K562 (cell line): ENCODE results near the gene BRINP2. TPM values are rescaled to one million over a fixed set of nuclear protein-coding genes. Genes with fewer than 3 reads are reported as not detected.

ENCODE experiments used
- ATAC-seq: fragments of 200-7000 bp; cut with Tn5 transposase; 3 replicates; pipeline ENCODE4 v1.9.1; 2020; ENCODE audit warnings: moderate library complexity
- BruUV-seq: library from RNA; stranded (reverse); fragments of 400-500 nt; replicated peaks from 2 replicates; lab custom pipeline; 2021; lab: Mats Ljungman, UMichigan
- CTCF ChIA-PET: fragments of 300-600 bp; formaldehyde crosslinking; extraction: SDS; loops from one replicate; lab custom pipeline; 2021; ENCODE audit warnings: low intra/inter-chr PET ratio; lab: Yijun Ruan, JAX
- POLR2A ChIA-PET: fragments of 300-600, 350-650 bp; sonication (Branson Sonifier 250); formaldehyde crosslinking; extraction: SDS; loops from one replicate; lab custom pipeline; 2021; ENCODE audit warnings: antibody characterized with exemption, inconsistent platforms; lab: Yijun Ruan, JAX
- DNase-seq, 4 experiments: peaks; one replicate each; pipeline versions ENCODE4 v3.0.0 to v3.0.0-alpha.2; 2011 to 2018; ENCODE audit warnings: low spot score in 3 of 4, mixed read lengths in 3 of 4; ENCODE audit errors: extremely low read depth in 1 of 4
- FAIRE-seq: peaks from 2 replicates; lab custom pipeline; 2011; peaks lifted over from hg19 to GRCh38; lab: Jason Lieb, UNC
- H2AFZ ChIP-seq: 2 replicates; pipeline ENCODE4 v1.6.0; 2011; ENCODE audit warnings: low read depth, low read length, control low read depth, inconsistent platforms
- H3K27ac ChIP-seq: fragments of 200-600 bp; 3 replicates; pipeline ENCODE4 v1.8.0; 2011; ENCODE audit warnings: low read depth, mild to moderate bottlenecking, control low read depth, inconsistent platforms, low read length, moderate library complexity, mixed read lengths; ENCODE audit errors: extremely low read depth
- H3K27me3 ChIP-seq, 2 experiments: fragments of 300-600 bp in 1 of 2; 2 replicates in 1 of 2; 3 replicates in 1 of 2; pipeline versions ENCODE4 v1.6.0 to v1.8.0; 2011; ENCODE audit warnings: inconsistent platforms in 2 of 2, low read length in 2 of 2, mild to moderate bottlenecking in 1 of 2, mixed read lengths in 1 of 2, moderate library complexity in 1 of 2; ENCODE audit not compliant: control insufficient read depth in 2 of 2, insufficient read depth in 2 of 2
- H3K36me3 ChIP-seq: fragments of 300-600 bp; 3 replicates; pipeline ENCODE4 v1.8.0; 2011; ENCODE audit warnings: mild to moderate bottlenecking, low read length, inconsistent platforms; ENCODE audit not compliant: control insufficient read depth, insufficient read depth
- H3K4me1 ChIP-seq, 2 experiments: fragments of 200-600 bp in 1 of 2; replicated peaks in 1 of 2; 2 replicates in 1 of 2; 3 replicates in 1 of 2; pipeline versions ENCODE4 v1.5.1 to v1.8.0; 2011; ENCODE audit warnings: inconsistent platforms in 2 of 2, low read length in 2 of 2, mild to moderate bottlenecking in 1 of 2, mixed read lengths in 1 of 2, moderate library complexity in 1 of 2; ENCODE audit not compliant: control insufficient read depth in 2 of 2, insufficient read depth in 2 of 2
- H3K4me2 ChIP-seq: 2 replicates; pipeline ENCODE4 v1.6.1; 2011; ENCODE audit warnings: low read length, control low read depth, inconsistent platforms, mixed read lengths; ENCODE audit not compliant: insufficient read depth
- H3K4me3 ChIP-seq: fragments of 200-600 bp; sonication (generic), shearing (Covaris generic); 2 replicates; pipeline ENCODE4 v1.5.1; 2016; ENCODE audit warnings: control low read depth, inconsistent platforms
- H3K79me2 ChIP-seq: fragments of 200-600 bp; 3 replicates; pipeline ENCODE4 v1.8.0; 2011; ENCODE audit warnings: low read length, inconsistent platforms; ENCODE audit not compliant: control insufficient read depth, insufficient read depth
- H3K9ac ChIP-seq, 2 experiments: 2 replicates each; pipeline versions ENCODE4 v1.6.0 to v1.6.1; 2011; ENCODE audit warnings: low read depth in 2 of 2, low read length in 2 of 2, control low read depth in 1 of 2, inconsistent platforms in 1 of 2, mild to moderate bottlenecking in 1 of 2, mixed read lengths in 1 of 2; ENCODE audit not compliant: insufficient read depth in 1 of 2
- H3K9me1 ChIP-seq: one replicate; pipeline ENCODE4 v1.6.0; 2011; ENCODE audit warnings: inconsistent platforms, mild to moderate bottlenecking, low read length, moderate library complexity; ENCODE audit not compliant: control insufficient read depth, insufficient read depth
- H3K9me3 ChIP-seq: replicated peaks from 2 replicates; pipeline ENCODE4 v1.5.1; 2011; ENCODE audit warnings: low read depth, low read length, inconsistent platforms; ENCODE audit not compliant: control insufficient read depth, insufficient read depth
- H4K20me1 ChIP-seq: replicated peaks from 2 replicates; pipeline ENCODE4 v1.6.1; 2011; ENCODE audit warnings: low read length, inconsistent platforms, mixed read lengths; ENCODE audit not compliant: control insufficient read depth, insufficient read depth
- MEF2D ChIP-seq: conservative IDR thresholded peaks from 2 replicates; pipeline ENCODE4 v1.6.1; 2016; ENCODE audit warnings: low read depth, missing genetic modification characterization, missing compliant biosample characterization
- TAL1 ChIP-seq: fragments of 450-650 bp; IDR thresholded peaks from 2 replicates; pipeline ENCODE4 v1.6.1; 2016; ENCODE audit warnings: mild to moderate bottlenecking
- USF1 ChIP-seq: sonication (generic); formaldehyde crosslinking; IDR thresholded peaks from 2 replicates; pipeline ENCODE4 v1.9.0; 2022; ENCODE audit warnings: mild to moderate bottlenecking, missing genetic modification reagents
- ZNF224 ChIP-seq: sonication (generic); formaldehyde crosslinking; IDR thresholded peaks from 2 replicates; pipeline ENCODE4 v1.8.0; 2022; ENCODE audit warnings: mild to moderate bottlenecking, missing genetic modification reagents
- ZNF766 ChIP-seq: fragments of 200-800 bp; sonication (Bioruptor generic); conservative IDR thresholded peaks from 2 replicates; pipeline ENCODE4 v1.6.1; 2016; ENCODE audit warnings: missing genetic modification characterization, missing compliant biosample characterization
- WGBS: fragments of 100-300 bp; shearing (Covaris generic); methylation state at CpG from one replicate; pipeline ENCODE4 v1.1.6; 2016; ENCODE audit warnings: low coverage, mixed read lengths; ENCODE audit not compliant: insufficient coverage; ENCODE audit errors: missing lambda C conversion rate; 5-methylcytosine and 5-hydroxymethylcytosine counted together
- in situ Hi-C: fragments of 300-500 bp; cut with MboI; formaldehyde crosslinking; loops from 4 replicates; pipeline ENCODE4 v1.15.0; 2018; ENCODE audit warnings: inconsistent platforms, mixed read lengths
- intact Hi-C: fragments of 100-400 bp; cut with micrococcal nuclease; formaldehyde crosslinking; loops from 2 replicates; pipeline ENCODE4 v1.14.2; 2022
- polyA plus RNA-seq, 8 experiments: library from polyadenylated mRNA; depleted of rRNA in 4 of 8; stranded (reverse) in 5 of 8; unstranded in 3 of 8; fragments of >200 nt; fragmentation: Nextera tagmentation in 2 of 8; fragmentation: Illumina TruSeq in 1 of 8; extraction: Ambion mirVana in 2 of 8; extraction: Trizol in 1 of 8; gene quantifications; 2 replicates each; pipeline versions ENCODE4 v1.2.1 to v1.2.3, GENCODE V29; 2011 to 2014; ENCODE audit warnings: inconsistent platforms in 1 of 8, missing spikeins in 1 of 8
- total RNA-seq, 7 experiments: library from RNA; depleted of rRNA in 6 of 7; stranded (reverse); fragments of >200 nt in 6 of 7; fragmentation: Illumina TruSeq in 2 of 7; extraction: Trizol in 2 of 7; gene quantifications; 2 replicates each; pipeline versions ENCODE4 v1.2.1 to v1.2.3, GENCODE V29; 2011 to 2021; ENCODE audit warnings: low replicate concordance in 1 of 7
- TF ChIP-seq, protein P1 (sequence below), 2 experiments: fragments of 450-650 bp; IDR thresholded peaks; 2 replicates each; pipeline ENCODE4 v1.6.1; 2016
- TF ChIP-seq, protein P2 (sequence below), 2 experiments: fragments of 200-800 bp in 1 of 2; sonication (Bioruptor generic) in 1 of 2; sonication (generic) in 1 of 2; formaldehyde crosslinking in 1 of 2; IDR thresholded peaks in 1 of 2; conservative IDR thresholded peaks in 1 of 2; 2 replicates each; pipeline versions ENCODE4 v1.5.0 to v1.6.1; 2016 to 2020; ENCODE audit warnings: missing compliant biosample characterization in 1 of 2, missing genetic modification characterization in 1 of 2, missing genetic modification reagents in 1 of 2

The BRINP2 gene
- total and polyA plus RNA-seq, 9 of the 15 experiments (the other 6 are each of a cell fraction or from before 2014, with no cell fraction given) = not detected

DNA sequence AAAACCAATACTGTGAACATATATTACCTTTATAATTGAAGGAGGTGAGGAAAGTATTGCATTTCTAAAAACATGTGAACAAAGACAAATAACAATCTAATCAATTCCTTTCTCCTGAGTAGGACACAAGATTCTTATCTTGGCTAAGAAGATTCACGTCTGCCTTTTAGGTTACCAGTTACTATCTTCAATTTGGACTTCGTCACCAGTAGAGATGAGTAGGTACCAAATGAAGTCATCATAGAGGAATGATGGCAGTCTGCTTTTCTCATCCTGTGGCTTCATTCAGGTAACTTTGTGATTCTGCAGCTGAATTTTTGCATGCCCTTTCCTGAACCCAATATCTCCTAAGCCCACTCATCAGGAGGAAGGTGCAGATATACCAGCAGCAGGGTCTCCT, 38.6 kb upstream of the BRINP2 start:
- ChIA-PET POLR2A (no interaction called here), CTCF (no interaction called here)
- H2AFZ ChIP-seq = no peak overlapping the region
- H3K79me2 ChIP-seq = no peaks in the 10 kb centered on the region
- 0% methylated on average over 2 of the region's 2 CpGs for WGBS
- in situ Hi-C loops (no loop called here), intact Hi-C loops (no loop called here)
- no peak for DNase-seq
- no peaks in the 10 kb centered on the region for H4K20me1 ChIP-seq
- no peaks in the 10 kb centered on the region for H3K9me1 ChIP-seq
- H3K4me1 ChIP-seq = no peaks in the 10 kb centered on the region
- no peak overlapping the region for H3K4me2 ChIP-seq
- no peak overlapping the region for H3K27ac ChIP-seq
- BruUV-seq = no TSS peak
- no peak overlapping the region for H3K9ac ChIP-seq
- TF ChIP-seq MEF2D (tag) = no peak
- no peak for TF ChIP-seq ZNF766
- TF ChIP-seq TAL1 = no peak
- no peak for TF ChIP-seq ZNF224 (CRISPR knock-in tag)
- TF ChIP-seq USF1 (CRISPR knock-in tag) = no peak
- TF ChIP-seq, protein P1, sequence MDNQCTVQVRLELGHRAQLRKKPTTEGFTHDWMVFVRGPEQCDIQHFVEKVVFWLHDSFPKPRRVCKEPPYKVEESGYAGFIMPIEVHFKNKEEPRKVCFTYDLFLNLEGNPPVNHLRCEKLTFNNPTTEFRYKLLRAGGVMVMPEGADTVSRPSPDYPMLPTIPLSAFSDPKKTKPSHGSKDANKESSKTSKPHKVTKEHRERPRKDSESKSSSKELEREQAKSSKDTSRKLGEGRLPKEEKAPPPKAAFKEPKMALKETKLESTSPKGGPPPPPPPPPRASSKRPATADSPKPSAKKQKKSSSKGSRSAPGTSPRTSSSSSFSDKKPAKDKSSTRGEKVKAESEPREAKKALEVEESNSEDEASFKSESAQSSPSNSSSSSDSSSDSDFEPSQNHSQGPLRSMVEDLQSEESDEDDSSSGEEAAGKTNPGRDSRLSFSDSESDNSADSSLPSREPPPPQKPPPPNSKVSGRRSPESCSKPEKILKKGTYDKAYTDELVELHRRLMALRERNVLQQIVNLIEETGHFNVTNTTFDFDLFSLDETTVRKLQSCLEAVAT (IDR thresholded peaks at IDR 0.05) = no peak
- TF ChIP-seq, protein P2, sequence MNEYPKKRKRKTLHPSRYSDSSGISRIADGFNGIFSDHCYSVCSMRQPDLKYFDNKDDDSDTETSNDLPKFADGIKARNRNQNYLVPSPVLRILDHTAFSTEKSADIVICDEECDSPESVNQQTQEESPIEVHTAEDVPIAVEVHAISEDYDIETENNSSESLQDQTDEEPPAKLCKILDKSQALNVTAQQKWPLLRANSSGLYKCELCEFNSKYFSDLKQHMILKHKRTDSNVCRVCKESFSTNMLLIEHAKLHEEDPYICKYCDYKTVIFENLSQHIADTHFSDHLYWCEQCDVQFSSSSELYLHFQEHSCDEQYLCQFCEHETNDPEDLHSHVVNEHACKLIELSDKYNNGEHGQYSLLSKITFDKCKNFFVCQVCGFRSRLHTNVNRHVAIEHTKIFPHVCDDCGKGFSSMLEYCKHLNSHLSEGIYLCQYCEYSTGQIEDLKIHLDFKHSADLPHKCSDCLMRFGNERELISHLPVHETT (CRISPR knock-in tag; conservative IDR thresholded peaks at IDR 0.05 in 1 of 2, IDR thresholded peaks at IDR 0.05 in 1 of 2) = no peak
- no peaks in the 10 kb centered on the region for H3K27me3 ChIP-seq
- no peak for ATAC-seq
- H3K36me3 ChIP-seq = no peaks in the 10 kb centered on the region
- no peak for FAIRE-seq
- H3K4me3 ChIP-seq = no peak overlapping the region
- no peaks in the 10 kb centered on the region for H3K9me3 ChIP-seq
